GM18526 (cell line): ENCODE measurements around the gene POU2F1.

Experiments used
- POLR2A ChIP-seq: IDR thresholded peaks from 3 replicates; pipeline ENCODE4 v1.6.1; 2011; ENCODE audit not compliant: insufficient read length; ENCODE audit errors: extremely low read depth

Gene POU2F1

GRCh38 chr1:167305706-167306277, 85.1 kb downstream of the POU2F1 start:
- no peak for TF ChIP-seq POLR2A

DNA sequence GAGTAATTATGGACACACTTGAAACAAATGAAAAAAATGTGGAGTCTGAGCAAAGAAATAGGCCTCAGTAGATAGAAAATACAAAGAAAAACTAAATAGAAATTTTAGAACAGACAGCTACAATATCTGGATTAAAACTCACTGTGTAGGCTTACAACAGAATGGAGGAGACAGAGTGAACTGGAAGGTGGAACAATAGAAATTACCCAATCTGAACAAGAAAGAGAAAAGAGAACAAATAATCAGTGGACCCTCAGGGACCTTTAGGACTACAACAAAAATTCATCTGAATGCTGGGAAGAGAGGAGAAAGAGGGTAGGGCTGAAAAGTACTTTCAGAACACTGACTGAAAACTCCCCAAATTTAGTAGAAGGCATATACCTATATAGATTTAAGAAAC, 90.0 kb downstream of the POU2F1 start:
- no peak for TF ChIP-seq POLR2A

DNA sequence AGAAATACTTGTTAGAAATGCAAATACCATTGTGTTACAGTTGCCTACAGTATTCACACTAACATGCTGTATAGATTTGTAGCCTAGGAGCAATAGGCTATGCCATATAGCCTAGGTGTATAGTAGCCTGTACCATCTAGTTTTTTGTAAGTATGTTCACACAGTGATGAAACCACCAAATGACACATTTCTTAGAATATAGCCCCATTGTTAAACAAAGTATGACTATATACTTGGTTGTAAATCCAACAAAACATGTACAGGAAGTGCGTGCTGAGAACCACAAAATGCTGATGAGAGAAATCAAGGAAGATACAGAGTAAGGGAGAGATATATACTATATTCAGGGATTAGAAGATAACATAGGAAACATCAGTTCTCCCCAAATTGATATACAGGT, 92.2 kb downstream of the POU2F1 start:
- TF ChIP-seq POLR2A, result no peak

DNA sequence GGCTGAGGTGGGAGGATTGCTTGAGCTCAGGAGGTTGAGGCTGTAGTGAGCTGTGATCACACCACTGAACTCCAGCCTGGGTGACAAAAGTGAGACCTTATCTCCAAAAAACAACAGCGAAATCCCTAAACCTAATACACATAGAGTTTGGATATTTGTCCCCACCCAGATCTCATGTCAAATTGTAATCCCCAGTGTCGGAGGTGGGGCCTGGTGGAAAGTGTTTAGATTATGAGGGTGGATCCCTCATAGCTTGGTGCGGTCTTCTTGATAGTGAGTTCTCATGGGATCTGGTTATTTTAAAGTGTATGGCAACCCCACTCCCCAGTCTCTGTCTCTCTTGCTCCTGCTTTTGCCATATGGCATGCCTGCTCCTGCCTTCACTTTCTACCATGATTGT, 94.0 kb downstream of the POU2F1 start:
- no peak for TF ChIP-seq POLR2A

DNA sequence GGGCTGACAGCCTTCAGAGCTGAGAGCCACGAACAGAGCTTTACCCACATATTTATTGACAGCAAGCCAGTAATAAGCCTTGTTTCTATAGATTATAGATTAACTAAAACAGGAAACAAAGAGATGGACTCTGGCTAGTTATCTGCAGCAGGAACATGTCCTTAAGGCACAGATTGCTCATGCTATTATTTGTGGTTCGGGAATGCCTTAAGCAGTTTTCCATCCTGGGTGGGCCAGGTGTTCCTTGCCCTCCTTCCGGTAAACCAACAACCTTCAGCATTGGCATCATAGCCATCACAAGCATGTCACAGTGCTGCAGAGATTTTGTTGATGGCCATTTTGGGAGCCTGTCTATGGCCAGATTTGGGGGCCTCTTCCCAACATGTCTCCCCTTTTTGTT, 96.8 kb downstream of the POU2F1 start:
- TF ChIP-seq POLR2A, result no peak

- no peak for TF ChIP-seq POLR2A
Observed at GRCh38 chr1:167322483-167322882, 101.8 kb downstream of the POU2F1 start.

GRCh38 chr1:167325151-167325550, 104.5 kb downstream of the POU2F1 start:
- no peak for TF ChIP-seq POLR2A

DNA sequence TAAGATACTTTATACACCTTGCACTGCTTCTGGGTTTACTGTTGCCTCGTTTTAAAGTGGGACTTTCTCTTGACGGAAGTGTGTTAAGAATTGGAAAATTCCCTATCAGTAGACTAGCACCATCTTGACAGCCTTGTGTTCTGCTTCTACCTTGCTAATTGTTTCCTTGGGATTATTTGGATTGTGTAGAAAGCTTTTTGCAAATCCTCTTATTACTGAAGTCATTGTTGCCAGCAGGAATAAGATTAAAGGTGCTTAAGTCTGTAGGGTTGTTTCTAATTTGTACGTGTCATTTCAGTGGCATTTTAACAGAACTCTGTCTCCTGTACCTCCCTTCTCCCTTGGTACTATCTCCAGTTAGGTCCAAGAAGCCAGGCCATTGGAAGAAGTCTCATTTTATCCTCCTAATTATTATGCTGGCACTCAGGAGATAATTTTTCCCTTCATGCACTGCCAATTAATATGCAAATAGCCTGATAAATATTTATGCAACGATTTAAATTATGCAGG, 107.7 kb downstream of the POU2F1 start:
- no peak for TF ChIP-seq POLR2A

- TF ChIP-seq POLR2A, result peak; percentile 29
Observed at GRCh38 chr1:167328816-167329483, 108.3 kb downstream of the POU2F1 start.

GRCh38 chr1:167330601-167331293, 110.1 kb downstream of the POU2F1 start:
- TF ChIP-seq POLR2A, result no peak

DNA sequence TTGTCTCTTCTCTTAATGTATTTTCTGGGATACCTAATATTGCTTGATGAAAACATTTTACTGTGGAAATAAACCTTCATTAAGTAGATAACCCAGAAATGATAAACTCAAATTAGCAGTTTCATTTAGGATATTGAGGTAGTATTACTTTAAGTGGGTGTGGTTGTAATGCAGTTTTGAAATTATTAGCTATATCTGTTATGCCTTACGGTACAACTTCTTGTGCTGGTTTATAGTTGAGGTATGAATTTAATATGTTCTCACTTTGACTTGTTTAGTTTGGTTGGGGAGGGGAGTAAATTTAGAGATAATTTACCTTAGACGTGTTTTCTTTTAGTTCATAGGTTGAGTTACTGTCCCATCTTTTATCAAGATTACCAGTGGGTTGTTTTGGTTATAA, 111.0 kb downstream of the POU2F1 start:
- TF ChIP-seq POLR2A, result no peak

DNA sequence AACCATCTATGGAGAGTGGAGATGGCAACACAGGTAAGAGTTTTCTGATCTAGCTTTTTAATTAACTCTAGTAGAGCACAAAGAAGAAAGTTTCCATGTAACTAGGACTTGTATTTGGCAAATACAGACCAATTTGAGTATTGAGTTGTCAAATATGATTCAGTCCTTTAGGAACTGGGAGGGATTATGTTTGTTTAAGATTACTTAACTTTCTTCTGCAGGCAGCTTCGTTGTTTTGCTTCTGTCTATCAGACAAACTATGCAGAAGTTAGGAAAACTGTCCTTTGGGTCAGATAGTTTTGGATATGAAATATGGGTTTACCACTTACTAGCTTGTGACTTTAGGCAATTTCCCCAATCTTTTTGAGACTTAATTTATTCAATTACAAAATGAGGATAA, 111.8 kb downstream of the POU2F1 start:
- no peak for TF ChIP-seq POLR2A

DNA sequence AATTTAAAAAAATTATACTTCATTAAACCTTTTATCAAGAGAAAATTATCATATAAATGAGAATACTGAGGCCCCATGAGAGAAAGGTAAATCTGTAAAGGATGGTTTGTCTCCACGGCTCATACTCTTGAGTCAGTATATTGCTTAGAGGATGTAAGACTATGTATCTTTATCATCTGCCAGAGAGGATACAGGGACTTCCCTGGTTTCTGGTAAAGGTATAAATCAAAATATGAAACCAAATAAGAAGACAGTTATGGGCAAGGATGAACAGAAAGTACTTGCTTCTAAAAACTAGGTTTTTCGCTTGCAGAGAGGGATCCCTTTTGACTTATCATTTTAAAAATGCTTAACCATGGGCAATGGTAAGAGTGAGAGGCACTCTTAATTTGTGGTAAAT, 112.4 kb downstream of the POU2F1 start:
- no peak for TF ChIP-seq POLR2A

DNA sequence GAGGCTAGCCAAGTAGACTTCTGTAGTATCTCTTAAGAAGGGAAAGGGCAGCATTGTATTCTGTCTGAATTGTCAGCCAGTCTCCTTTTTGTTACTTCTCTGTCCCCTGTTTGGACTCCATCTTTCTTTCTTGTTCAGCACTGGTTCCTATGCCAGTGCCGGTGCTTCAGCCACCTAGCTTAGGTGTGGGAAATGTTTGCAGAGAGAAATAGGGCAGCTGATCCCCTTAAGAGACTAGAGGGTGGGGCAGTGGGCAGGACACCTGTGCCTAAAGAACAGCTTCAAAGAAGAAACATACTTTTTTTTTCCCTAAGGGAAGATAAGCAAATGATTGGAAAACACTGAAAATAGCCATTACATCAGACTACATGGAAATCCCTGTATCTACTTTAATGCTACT, 113.0 kb downstream of the POU2F1 start:
- TF ChIP-seq POLR2A, result no peak

DNA sequence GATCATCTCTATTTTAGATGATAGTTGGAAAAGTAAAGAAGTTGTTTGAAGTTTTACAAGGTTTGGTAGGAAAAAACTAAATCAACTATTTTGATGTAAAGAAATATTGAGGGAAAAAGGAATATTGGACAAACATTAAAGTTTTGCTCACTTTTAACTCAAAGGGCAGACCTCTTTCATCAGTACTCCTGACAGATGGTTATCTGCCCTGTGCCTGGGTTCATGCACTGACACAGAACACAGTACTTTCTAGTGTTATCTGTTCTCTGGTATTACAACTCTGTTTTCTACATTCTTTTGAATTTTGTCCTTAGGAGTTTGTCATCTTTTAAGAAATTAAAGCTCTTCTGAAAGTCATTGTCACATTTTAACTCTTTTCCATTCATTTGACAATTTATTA, 118.7 kb downstream of the POU2F1 start:
- TF ChIP-seq POLR2A, result no peak

- no peak for TF ChIP-seq POLR2A
Observed at GRCh38 chr1:167342846-167343245, 122.2 kb downstream of the POU2F1 start.

DNA sequence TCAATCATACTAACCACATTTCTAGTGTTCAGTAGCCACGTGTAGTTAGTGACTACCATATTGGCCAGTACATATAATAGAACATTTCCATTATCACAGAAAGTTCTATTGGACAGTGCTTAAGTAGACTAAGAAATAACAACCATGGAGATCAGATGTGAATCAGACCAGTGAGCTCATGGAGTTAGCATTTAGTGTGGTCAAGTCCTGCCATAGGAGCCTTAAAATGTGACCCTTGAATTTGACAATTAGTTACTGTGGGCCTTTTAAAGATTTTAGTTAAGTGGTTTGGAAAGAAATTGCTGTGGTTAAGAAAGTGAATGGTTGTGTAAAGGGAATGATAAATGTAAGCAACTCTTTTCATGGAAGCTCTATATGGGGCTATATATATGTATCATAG, 123.4 kb downstream of the POU2F1 start:
- TF ChIP-seq POLR2A, result no peak
